GM18870 (cell line): ENCODE measurements around the gene RAPGEF5.
A peak's percentile ranks its signal among the peaks of the same experiment; 100 is the strongest.

Experiments
- ATAC-seq: cut with Tn5 transposase; IDR thresholded peaks from one replicate; pipeline ENCODE4 v1.9.1; 2021; ENCODE audit warnings: moderate library complexity; ENCODE audit not compliant: unreplicated experiment

The RAPGEF5 gene

GRCh38 chr7:22350466-22351328 is 6.3 kb downstream of the RAPGEF5 start:
- peak; percentile 52 for ATAC-seq

- no peak for ATAC-seq
Measured at GRCh38 chr7:22348379-22348778, 8.6 kb downstream of the RAPGEF5 start.

GRCh38 chr7:22346383-22347107 is 10.4 kb downstream of the RAPGEF5 start:
- ATAC-seq, result no peak

GRCh38 chr7:22344655-22345054 is 12.3 kb downstream of the RAPGEF5 start:
- no peak for ATAC-seq

- ATAC-seq, result no peak
Measured at GRCh38 chr7:22343612-22344011, 13.3 kb downstream of the RAPGEF5 start.

GRCh38 chr7:22343071-22343470 is 13.9 kb downstream of the RAPGEF5 start:
- no peak for ATAC-seq

- no peak for ATAC-seq
Measured at GRCh38 chr7:22339725-22340390, 17.1 kb downstream of the RAPGEF5 start.

- no peak for ATAC-seq
Measured at GRCh38 chr7:22338877-22339276, 18.1 kb downstream of the RAPGEF5 start.

- ATAC-seq, result no peak
Measured at GRCh38 chr7:22338411-22338810, 18.5 kb downstream of the RAPGEF5 start.

GRCh38 chr7:22333680-22334141 is 23.2 kb downstream of the RAPGEF5 start:
- no peak for ATAC-seq

- no peak for ATAC-seq
Measured at GRCh38 chr7:22332461-22332870, 24.5 kb downstream of the RAPGEF5 start.

- no peak for ATAC-seq
Measured at GRCh38 chr7:22331704-22332103, 25.2 kb downstream of the RAPGEF5 start.

GRCh38 chr7:22330903-22331302 is 26.1 kb downstream of the RAPGEF5 start:
- no peak for ATAC-seq

GRCh38 chr7:22329816-22330524 is 27.0 kb downstream of the RAPGEF5 start:
- no peak for ATAC-seq

- no peak for ATAC-seq
Measured at GRCh38 chr7:22326181-22326580, 30.8 kb downstream of the RAPGEF5 start.

GRCh38 chr7:22325671-22326070 is 31.3 kb downstream of the RAPGEF5 start:
- ATAC-seq, result no peak

GRCh38 chr7:22323714-22324113 is 33.2 kb downstream of the RAPGEF5 start:
- ATAC-seq, result no peak

- ATAC-seq, result no peak
Measured at GRCh38 chr7:22320416-22320815, 36.5 kb downstream of the RAPGEF5 start.

- no peak for ATAC-seq
Measured at GRCh38 chr7:22319424-22320403, 37.2 kb downstream of the RAPGEF5 start.

- no peak for ATAC-seq
Measured at GRCh38 chr7:22318376-22318775, 38.6 kb downstream of the RAPGEF5 start.
